Neural cell (in vitro differentiated cells): Measurements from ENCODE around the gene TSPAN7. TPM values are rescaled to one million over a fixed set of nuclear protein-coding genes. Genes with fewer than 3 reads are reported as not detected.

ENCODE experiments used
- H2AFZ ChIP-seq: fragments of 200-600, 300-800 bp; sonication (generic), shearing (Covaris generic); 2 replicates; pipeline ENCODE4 v1.6.0; 2014; ENCODE audit warnings: low read depth, mild to moderate bottlenecking, antibody characterized with exemption, low read length, moderate library complexity
- H3F3A ChIP-seq: fragments of 200-600 bp; shearing (Covaris generic); 2 replicates; pipeline ENCODE4 v1.6.1; 2016; ENCODE audit warnings: mild to moderate bottlenecking, moderate library complexity, mixed read lengths, antibody characterized with exemption, low read length; ENCODE audit not compliant: insufficient read depth, poor library complexity, severe bottlenecking
- H3K27ac ChIP-seq: fragments of 200-600, 300-800 bp; sonication (generic), shearing (Covaris generic); 2 replicates; pipeline ENCODE4 v1.5.1; 2014; ENCODE audit warnings: mild to moderate bottlenecking, low read length, moderate library complexity
- H3K27me3 ChIP-seq: fragments of 300-800, 200-600 bp; sonication (generic), shearing (Covaris generic); 2 replicates; pipeline ENCODE4 v1.6.0; 2014; ENCODE audit warnings: mild to moderate bottlenecking, low read depth, low read length, moderate library complexity; ENCODE audit not compliant: insufficient read depth
- H3K36me3 ChIP-seq: fragments of 300-800, 200-600 bp; sonication (generic), shearing (Covaris generic); 2 replicates; pipeline ENCODE4 v1.5.1; 2014; ENCODE audit warnings: mild to moderate bottlenecking, antibody characterized with exemption, low read length, moderate library complexity; ENCODE audit not compliant: insufficient read depth
- H3K4me2 ChIP-seq: fragments of 300-800, 200-600 bp; sonication (generic), shearing (Covaris generic); 2 replicates; pipeline ENCODE4 v1.6.0; 2014; ENCODE audit warnings: mild to moderate bottlenecking, low read length
- H3K4me3 ChIP-seq: fragments of 300-800, 200-600 bp; sonication (generic), shearing (Covaris generic); 2 replicates; pipeline ENCODE4 v1.5.1; 2014; ENCODE audit warnings: mild to moderate bottlenecking, low read length, moderate library complexity
- H3K79me2 ChIP-seq: fragments of 200-600 bp; shearing (Covaris generic); replicated peaks from 2 replicates; pipeline ENCODE4 v1.6.0; 2014; ENCODE audit warnings: mild to moderate bottlenecking, low read length, moderate library complexity; ENCODE audit not compliant: insufficient read depth
- H3K9ac ChIP-seq: fragments of 300-800, 200-600 bp; sonication (generic), shearing (Covaris generic); 2 replicates; pipeline ENCODE4 v1.6.1; 2016; ENCODE audit warnings: mild to moderate bottlenecking, low read length, mixed read lengths
- H3K9me2 ChIP-seq: fragments of 200-600 bp; shearing (Covaris generic); 2 replicates; pipeline ENCODE4 v1.6.1; 2016; ENCODE audit warnings: mild to moderate bottlenecking, low read length, mixed read lengths; ENCODE audit not compliant: insufficient read depth
- H3K9me3 ChIP-seq: fragments of 200-600, 300-800 bp; sonication (generic), shearing (Covaris generic); 2 replicates; pipeline ENCODE4 v1.6.1; 2016; ENCODE audit warnings: mild to moderate bottlenecking, mixed run types, low read length, moderate library complexity, mixed read lengths
- H4K20me1 ChIP-seq: fragments of 200-600 bp; shearing (Covaris generic); 2 replicates; pipeline ENCODE4 v1.6.1; 2016; ENCODE audit warnings: mild to moderate bottlenecking, mixed run types; ENCODE audit not compliant: insufficient read depth
- CTCF ChIP-seq: fragments of 450-650 bp; IDR thresholded peaks from 2 replicates; pipeline ENCODE4 v1.5.1; 2014; ENCODE audit warnings: antibody characterized with exemption, mild to moderate bottlenecking, moderate library complexity; ENCODE audit not compliant: poor library complexity, severe bottlenecking
- EP300 ChIP-seq: fragments of 450-650 bp; conservative IDR thresholded peaks from 2 replicates; pipeline ENCODE4 v1.6.1; 2014; ENCODE audit warnings: antibody characterized with exemption, mild to moderate bottlenecking, moderate library complexity; ENCODE audit not compliant: poor library complexity, severe bottlenecking
- EZH2 ChIP-seq: fragments of 200-600, 300-800 bp; shearing (Covaris generic), sonication (generic); IDR thresholded peaks from 2 replicates; pipeline ENCODE4 v1.6.1; 2014; ENCODE audit warnings: antibody characterized with exemption, low read length, borderline replicate concordance, mild to moderate bottlenecking; ENCODE audit not compliant: insufficient read depth, poor library complexity, severe bottlenecking
- MXI1 ChIP-seq: fragments of 450-650 bp; conservative IDR thresholded peaks from 2 replicates; pipeline ENCODE4 v1.6.1; 2014; ENCODE audit warnings: antibody characterized with exemption, mild to moderate bottlenecking; ENCODE audit not compliant: poor library complexity, severe bottlenecking
- POLR2AphosphoS5 ChIP-seq: IDR thresholded peaks from 2 replicates; pipeline ENCODE4 v1.6.1; 2012
- RAD21 ChIP-seq: fragments of 450-650 bp; conservative IDR thresholded peaks from 2 replicates; pipeline ENCODE4 v1.6.1; 2014; ENCODE audit warnings: antibody characterized with exemption, mild to moderate bottlenecking, moderate library complexity
- SMC3 ChIP-seq: fragments of 450-650 bp; conservative IDR thresholded peaks from 2 replicates; pipeline ENCODE4 v1.6.1; 2014; ENCODE audit warnings: antibody characterized with exemption, mild to moderate bottlenecking, moderate library complexity; ENCODE audit not compliant: poor library complexity
- TAF1 ChIP-seq: IDR thresholded peaks from 2 replicates; pipeline ENCODE4 v1.6.1; 2012; ENCODE audit warnings: low read depth
- polyA plus RNA-seq: library from polyadenylated mRNA; depleted of rRNA; stranded (reverse); fragments of >200 nt; gene quantifications from 2 replicates; pipeline ENCODE4 v1.2.3, GENCODE V29; 2014
- TF ChIP-seq, protein P1 (sequence below): IDR thresholded peaks from 2 replicates; pipeline ENCODE4 v1.6.1; 2012; ENCODE audit warnings: borderline replicate concordance

The TSPAN7 gene
- polyA plus RNA-seq, 1 donor from 2014 or later = 184 TPM

DNA sequence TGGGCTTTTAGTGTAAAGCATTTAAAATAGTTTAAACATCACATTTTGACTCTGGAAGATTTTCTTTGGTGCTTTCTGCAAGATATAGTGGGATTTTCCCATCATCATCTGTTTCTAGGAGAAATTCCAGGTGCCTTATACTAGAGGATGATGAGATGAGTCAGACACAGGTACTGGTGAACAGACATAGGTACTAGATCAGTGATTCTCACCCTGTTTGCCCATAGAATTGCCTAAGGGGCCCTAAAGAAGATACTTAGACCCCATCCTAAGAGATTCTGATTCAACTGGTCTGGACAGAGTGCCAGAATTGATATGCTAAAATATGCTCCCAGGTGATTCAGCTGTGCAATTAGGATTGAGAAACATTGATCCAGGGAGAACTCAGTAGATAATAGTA is 9.7 kb downstream of the TSPAN7 start:
- no peak overlapping the region for H3K27ac ChIP-seq
- no peaks in the 10 kb centered on the region for H3K27me3 ChIP-seq
- no peaks in the 10 kb centered on the region for H3K79me2 ChIP-seq
- H4K20me1 ChIP-seq = no peaks in the 10 kb centered on the region
- no peak overlapping the region for H3K4me2 ChIP-seq
- H3K9me2 ChIP-seq = no peaks in the 10 kb centered on the region
- H3K9ac ChIP-seq = no peak overlapping the region
- no peaks in the 10 kb centered on the region for H3K36me3 ChIP-seq
- H3K9me3 ChIP-seq = no peaks in the 10 kb centered on the region
- H2AFZ ChIP-seq = no peak overlapping the region
- no peaks in the 10 kb centered on the region for H3F3A ChIP-seq
- TF ChIP-seq RAD21 (no peak), EZH2 (no peak), EP300 (no peak), CTCF (no peak), MXI1 (no peak), SMC3 (no peak), TAF1 (no peak), POLR2AphosphoS5 (no peak)
- TF ChIP-seq, protein P1, sequence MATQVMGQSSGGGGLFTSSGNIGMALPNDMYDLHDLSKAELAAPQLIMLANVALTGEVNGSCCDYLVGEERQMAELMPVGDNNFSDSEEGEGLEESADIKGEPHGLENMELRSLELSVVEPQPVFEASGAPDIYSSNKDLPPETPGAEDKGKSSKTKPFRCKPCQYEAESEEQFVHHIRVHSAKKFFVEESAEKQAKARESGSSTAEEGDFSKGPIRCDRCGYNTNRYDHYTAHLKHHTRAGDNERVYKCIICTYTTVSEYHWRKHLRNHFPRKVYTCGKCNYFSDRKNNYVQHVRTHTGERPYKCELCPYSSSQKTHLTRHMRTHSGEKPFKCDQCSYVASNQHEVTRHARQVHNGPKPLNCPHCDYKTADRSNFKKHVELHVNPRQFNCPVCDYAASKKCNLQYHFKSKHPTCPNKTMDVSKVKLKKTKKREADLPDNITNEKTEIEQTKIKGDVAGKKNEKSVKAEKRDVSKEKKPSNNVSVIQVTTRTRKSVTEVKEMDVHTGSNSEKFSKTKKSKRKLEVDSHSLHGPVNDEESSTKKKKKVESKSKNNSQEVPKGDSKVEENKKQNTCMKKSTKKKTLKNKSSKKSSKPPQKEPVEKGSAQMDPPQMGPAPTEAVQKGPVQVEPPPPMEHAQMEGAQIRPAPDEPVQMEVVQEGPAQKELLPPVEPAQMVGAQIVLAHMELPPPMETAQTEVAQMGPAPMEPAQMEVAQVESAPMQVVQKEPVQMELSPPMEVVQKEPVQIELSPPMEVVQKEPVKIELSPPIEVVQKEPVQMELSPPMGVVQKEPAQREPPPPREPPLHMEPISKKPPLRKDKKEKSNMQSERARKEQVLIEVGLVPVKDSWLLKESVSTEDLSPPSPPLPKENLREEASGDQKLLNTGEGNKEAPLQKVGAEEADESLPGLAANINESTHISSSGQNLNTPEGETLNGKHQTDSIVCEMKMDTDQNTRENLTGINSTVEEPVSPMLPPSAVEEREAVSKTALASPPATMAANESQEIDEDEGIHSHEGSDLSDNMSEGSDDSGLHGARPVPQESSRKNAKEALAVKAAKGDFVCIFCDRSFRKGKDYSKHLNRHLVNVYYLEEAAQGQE = no peak
- no peak overlapping the region for H3K4me3 ChIP-seq

DNA sequence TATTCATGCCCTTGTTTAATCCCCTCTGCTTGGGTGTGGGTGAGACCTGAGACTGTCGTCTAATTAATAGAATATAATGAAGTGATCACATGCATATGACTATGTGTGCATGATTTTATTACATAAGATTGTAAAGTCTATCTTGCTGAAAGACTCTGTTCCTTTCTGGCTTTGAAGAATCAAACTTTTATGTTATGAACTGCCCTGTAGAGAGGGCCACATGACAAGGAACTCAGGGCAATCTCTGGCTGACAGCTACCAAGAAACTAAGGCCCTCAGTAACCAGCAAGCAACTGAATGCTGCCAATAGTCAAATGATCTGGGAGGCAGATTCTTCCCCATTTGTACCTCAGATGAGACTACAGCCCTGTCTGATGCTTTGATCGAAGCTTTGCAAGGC is 13.5 kb downstream of the TSPAN7 start:
- no peaks in the 10 kb centered on the region for H3K27me3 ChIP-seq
- no peaks in the 10 kb centered on the region for H3K79me2 ChIP-seq
- H3K4me3 ChIP-seq = no peak overlapping the region
- TF ChIP-seq RAD21 = no peak
- TF ChIP-seq EP300 = no peak
- TF ChIP-seq POLR2AphosphoS5 = no peak
- no peak for TF ChIP-seq TAF1
- no peaks in the 10 kb centered on the region for H3K9me3 ChIP-seq
- no peaks in the 10 kb centered on the region for H3K9me2 ChIP-seq
- no peaks in the 10 kb centered on the region for H3K36me3 ChIP-seq
- no peak overlapping the region for H3K27ac ChIP-seq
- no peak overlapping the region for H3K9ac ChIP-seq
- no peak overlapping the region for H3K4me2 ChIP-seq
- no peaks in the 10 kb centered on the region for H4K20me1 ChIP-seq
- no peaks in the 10 kb centered on the region for H3F3A ChIP-seq
- no peak overlapping the region for H2AFZ ChIP-seq

DNA sequence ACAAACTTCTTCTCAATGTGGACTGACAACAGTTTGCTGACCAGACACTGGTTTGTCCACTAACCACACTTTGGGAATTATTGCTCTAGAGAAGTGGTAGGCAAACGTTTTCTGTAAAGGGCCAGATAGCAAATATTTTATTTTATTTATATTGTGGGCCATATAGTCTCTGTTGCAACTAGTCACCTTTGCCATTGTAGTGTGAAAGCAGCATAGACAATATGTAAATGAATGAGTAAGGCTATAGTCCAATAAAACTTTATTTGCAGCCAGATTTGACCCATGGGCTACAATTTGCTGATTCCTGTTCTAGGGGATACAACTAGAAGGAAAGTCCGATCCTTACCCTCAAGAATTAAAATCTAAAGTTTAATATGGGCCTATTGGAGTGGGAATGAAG is 14.5 kb downstream of the TSPAN7 start:
- Histone ChIP-seq H3K36me3 (no peaks in the 10 kb centered on the region), H4K20me1 (no peaks in the 10 kb centered on the region), H2AFZ (no peak overlapping the region), H3K4me2 (no peak overlapping the region), H3K27me3 (no peaks in the 10 kb centered on the region), H3K9me2 (no peaks in the 10 kb centered on the region), H3K9ac (no peak overlapping the region), H3K4me3 (no peak overlapping the region), H3K27ac (no peak overlapping the region), H3F3A (no peaks in the 10 kb centered on the region), H3K9me3 (no peaks in the 10 kb centered on the region), H3K79me2 (no peaks in the 10 kb centered on the region)
- TF ChIP-seq EZH2 (no peak), POLR2AphosphoS5 (no peak), EP300 (no peak), TAF1 (no peak), MXI1 (no peak), SMC3 (no peak), CTCF (no peak), RAD21 (no peak)
- TF ChIP-seq, protein P1 = no peak
